Ishikawa (cell line): ENCODE data around the gene PHLDB2.

Experiments used
- EP300 ChIP-seq: IDR thresholded peaks from 2 replicates; pipeline ENCODE4 v1.6.1; 2012; ENCODE audit warnings: borderline replicate concordance
- FOXM1 ChIP-seq: IDR thresholded peaks from 2 replicates; pipeline ENCODE4 v1.6.1; 2012; ENCODE audit warnings: low read depth, borderline replicate concordance
- TEAD4 ChIP-seq: IDR thresholded peaks from 2 replicates; pipeline ENCODE4 v1.6.1; 2012

DNA sequence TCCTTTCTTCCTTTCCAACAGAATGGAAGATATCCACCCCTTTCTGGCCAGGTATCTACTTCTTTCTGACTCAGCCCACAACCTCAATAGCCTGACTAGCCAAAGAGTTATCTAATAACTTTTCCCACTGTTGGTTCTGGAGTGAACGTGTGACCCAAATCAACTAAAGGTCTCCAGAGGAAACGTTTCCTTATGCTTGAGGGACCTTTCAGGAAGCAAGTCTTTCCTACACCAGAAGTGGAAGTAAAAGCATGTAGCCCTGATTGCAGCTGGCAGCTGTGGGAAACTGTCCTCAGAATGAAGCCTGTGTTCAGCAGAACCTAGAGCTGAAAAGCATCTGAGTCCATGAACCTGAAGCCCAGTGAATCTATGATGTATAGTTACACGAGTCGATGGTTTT lies 34.7 kb upstream of the PHLDB2 start:
- TF ChIP-seq TEAD4 (no peak), EP300 (no peak), FOXM1 (no peak)
